GM19035 (cell line): ENCODE measurements around the gene SPRY4.
"Not testable (repeated sequence)": the region's sequence is repeated elsewhere in the genome, so short reads cannot be mapped to it uniquely, and the experiment has no call there.

Experiments
- ATAC-seq: cut with Tn5 transposase; IDR thresholded peaks from one replicate; pipeline ENCODE4 v1.9.1; 2021; ENCODE audit not compliant: unreplicated experiment

Gene SPRY4

DNA sequence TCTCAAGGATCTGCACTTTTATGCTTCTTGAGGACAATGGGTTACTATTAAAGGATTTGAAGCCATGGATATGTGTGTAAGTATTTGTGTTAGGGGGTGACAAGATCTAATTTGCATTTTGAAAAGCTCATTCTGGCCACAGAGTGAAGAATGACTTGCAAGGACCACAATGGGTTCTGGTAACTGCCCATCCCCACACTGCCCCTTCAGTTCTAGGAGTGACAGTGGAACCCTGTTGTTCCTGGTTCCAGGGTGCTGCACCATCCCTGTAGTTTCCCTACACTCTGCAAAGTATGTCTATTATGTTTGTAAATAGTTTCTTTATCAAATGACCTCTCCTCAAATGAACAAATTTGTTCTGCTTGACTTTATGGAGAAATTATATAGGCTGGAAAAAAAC is 9.7 kb upstream of the SPRY4 start:
- no peak for ATAC-seq

DNA sequence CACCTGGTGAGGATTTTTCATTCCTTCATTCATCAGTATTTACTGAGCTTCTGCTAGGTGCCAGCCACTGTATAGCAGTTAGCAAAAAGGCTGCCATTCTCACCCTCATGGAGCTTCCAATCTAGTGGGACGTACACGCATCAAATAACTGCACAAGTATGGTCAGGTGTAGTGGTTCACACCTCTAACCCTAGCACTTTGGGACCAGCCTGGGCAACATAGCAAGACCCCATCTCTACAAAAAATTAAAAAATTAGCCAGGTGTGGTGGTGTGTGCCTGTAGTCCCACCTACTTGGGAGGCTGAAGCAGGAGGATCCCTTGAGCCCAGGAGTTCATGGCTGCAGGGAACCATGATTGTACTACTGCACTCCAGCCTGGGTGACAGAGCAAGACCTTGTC is 8.9 kb upstream of the SPRY4 start:
- ATAC-seq: not testable (repeated sequence)

DNA sequence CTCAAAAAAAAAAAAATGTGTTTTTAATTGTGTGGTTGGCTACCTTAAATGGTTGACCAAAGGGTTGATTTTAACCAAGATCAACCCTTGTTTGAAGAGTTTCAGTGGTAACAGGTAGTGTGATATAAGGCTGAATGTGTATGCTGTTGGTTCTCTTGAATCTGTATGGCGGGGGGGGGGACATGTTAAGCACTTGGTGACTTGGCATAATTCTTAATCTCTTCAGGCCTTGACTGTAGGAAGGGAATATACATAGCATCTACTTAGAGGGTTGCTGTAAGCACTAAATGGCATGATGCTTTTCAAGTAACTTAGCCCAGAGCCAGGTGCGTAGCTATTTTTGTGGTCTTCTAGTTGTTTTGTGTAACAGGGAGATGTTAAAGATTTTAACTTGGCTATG is 5.6 kb upstream of the SPRY4 start:
- ATAC-seq: no peak

DNA sequence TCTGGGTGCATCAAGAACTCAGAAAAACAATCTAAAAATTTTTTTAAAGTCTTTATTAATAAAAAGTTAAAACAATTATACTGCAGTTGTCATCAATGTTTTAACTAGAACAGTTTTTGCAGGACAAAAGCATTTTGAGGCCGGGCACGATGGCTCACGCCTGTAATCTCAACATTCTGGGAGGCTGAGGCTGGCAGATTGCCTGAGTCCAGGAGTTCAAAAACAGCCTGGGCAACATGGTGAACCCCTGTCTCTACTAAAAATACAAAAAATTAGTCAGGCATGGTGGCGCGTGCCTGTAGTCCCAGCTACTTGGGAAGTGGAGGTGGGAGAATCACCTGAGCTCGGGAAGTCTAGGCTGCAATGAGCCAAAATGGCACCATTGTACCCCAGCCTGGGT is 5.2 kb upstream of the SPRY4 start:
- no peak for ATAC-seq

DNA sequence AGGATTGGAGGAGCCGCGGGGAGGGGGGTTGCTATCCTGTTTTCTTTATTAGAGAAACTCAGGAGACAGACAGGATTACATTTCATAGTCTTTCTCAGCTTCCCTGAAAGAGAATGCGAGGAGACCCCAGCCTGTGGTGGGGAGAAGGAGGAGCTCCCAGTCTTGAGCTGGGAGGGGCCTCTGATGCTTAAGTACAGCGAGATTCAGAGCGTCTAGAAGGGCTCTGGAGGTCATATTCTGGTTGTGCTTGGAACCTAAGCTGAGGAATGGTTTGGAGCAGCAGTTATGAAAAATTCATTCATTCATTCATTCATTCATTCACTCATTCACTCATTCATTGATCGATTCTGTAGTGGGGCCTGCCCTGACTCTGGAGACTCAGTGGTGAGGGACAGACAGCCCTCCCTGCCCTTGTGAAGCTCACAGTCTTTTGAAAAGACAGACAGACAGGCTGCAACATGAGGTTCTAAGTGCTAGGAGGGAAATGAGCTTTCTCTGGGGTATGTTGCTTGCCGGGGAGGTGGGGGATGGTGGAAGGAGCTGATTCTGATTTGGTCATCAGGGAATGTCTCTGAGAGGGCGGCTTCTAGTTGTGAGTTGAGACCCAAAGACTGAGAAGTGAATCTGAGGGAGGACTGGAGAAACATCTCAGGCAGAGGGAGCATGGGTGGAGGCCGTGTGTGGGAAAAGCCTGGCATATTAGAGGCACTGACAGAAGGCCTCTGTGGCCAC is 2.5 kb upstream of the SPRY4 start:
- ATAC-seq: no peak

DNA sequence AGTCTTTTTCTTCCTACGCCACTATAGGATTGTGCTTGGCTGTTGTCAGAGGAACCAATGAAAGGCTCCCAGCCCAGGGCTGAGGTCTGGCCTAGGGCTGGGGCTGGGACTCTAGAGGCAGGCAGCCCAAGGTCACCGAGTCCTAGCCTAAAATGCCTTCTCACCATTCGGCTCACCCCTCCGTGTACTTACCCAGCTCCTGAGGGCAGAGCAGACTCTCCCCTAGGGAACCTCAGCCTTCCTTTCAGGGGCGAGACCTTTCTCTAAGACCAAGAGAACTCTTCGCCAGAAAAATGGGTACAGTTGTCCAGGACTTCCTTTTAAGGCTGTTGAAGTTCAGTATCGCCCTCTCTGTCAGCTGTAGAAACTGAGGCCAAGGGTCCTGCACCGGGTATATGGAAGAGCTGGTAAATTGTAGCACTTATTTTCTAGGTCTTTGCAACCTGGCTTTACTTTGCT is 1.7 kb upstream of the SPRY4 start:
- ATAC-seq: no peak

DNA sequence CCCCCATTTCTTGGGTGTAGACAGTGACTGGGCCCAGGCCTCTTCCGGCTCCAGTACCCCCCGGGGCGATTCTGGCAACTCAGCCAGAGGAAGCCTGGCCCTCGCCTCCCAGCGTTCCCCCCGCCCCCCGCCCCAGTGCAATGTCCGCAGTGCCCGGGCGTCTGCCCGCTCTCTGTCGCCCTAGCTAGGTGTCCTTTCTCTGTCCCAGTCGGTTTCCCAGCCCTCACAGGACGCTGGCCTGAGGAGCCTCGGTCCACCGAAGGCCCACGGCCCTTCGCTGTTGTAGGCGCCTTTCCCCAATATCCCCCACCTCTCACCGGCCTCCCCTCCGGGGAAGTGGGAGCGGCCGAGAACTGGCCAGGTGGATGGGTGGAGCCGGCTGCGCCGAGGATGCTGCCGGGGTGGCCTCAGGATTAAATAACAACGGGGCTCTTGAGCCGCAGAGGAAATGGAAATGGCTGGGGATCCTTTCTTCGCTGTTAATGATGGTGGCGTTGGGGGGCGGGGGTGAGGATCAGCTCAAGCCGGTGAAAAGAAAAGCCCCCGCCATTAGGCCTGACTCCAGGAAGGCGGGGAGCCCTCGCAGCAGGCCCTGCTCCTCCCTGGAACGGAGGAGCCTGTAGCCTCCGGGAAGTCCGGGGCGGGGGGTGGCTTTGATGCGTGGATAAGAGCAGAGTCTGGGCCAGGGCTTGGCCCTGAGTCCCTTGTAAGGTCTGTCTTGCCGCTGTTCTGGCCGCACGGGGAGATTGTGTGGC is 1.1 kb upstream of the SPRY4 start:
- ATAC-seq: no peak

DNA sequence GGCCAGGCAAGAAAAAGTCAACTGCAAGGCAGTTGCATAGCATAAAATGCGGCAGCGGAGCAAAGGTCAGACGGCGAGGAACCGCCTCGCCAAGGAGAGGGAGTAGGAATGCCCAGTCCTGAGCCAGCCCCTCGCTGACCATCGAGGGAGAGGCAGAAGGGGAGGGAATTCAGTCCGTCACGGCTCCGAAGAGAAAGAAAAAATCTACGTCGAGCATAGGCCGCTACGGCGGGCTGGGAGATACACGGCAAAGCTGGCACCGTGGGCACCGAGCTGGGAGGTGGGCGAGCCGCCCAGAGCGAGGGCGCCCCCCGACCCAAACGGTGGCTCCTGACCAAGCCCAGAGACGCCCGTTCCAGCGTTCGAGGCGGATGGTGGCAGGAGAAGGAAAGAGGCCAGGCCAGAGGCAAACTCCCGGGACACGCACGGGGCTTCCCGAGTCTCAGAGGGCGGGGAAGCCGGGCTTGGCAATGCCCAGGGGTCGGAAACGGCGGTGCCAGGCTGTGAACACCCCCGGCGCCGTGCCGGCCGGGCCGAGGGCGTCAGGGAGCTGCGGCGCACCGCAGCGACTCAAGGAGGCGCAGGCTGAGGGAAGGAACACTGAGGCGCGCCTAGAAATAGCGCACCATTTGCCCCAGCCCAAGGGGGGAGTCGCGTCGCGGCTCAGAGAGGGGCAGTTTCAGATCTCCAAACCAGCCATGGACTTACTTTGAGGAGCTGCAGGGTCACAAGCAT is 518 bp downstream of the SPRY4 start:
- ATAC-seq: peak; percentile 43

DNA sequence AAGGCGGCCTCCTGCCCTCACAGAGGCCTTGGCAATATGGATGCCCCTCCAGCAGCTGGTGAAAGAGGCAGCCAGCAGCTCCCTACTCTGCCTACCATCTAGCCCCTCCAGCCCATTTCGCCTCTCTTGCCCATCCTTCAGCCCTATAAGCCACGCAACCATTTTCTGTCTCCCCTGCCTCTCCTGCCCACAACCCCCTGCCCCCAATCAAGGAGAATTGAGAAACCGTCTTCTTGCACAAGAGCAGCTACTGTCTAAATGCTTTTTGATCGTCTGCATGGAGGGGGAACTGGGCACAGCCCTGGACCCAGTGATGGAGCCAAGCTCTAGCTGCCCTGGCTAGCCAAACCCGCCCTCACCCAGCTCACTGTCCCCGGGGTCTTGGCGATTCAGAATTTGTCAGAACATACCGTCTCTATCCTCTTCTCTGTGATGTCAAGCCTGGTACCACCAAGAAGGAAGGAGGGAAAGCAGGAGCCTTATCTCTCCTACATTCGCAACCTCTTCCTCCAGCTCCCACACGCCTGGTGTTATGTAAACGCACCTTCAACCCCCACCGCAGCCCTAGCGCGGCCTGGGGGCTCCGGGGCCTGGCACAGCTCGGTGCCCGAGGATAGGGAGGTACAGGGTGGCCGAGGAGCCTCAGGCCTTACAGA is 1.2 kb downstream of the SPRY4 start:
- ATAC-seq: no peak

DNA sequence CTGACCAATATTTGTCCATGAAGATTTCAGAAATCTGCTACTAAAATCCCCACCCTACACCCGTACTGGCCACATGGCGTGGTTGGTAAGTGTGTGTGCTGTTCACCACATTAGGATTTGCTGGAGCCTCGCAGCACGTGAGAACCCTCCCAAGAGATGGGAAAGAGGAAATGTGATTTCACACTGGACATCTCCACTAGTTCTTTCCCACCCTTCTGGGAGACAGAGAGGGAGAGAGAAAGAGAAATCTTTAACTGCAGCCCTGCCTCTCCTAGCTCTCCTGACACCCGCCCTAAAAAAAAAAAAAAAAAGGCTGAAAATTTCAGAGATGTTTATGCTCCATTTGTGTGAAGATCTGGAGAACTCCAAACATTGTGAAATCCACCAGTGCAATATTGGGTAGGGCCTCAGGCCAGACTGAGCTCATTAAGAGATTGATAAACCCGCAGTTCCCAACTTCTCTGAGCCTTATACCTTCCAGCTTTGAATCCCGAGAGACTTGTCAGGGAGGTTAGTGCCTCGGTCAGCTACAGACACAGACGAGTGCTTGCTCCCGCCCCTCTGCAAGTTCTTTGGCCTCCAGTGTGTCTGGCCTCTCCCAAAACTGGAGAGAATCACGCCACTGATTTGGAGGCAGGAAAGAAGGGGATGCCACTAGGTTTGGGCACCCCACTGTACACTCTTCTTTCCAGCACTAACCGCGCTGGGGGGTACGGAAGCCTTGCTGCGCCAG is 1.9 kb downstream of the SPRY4 start:
- ATAC-seq: no peak

DNA sequence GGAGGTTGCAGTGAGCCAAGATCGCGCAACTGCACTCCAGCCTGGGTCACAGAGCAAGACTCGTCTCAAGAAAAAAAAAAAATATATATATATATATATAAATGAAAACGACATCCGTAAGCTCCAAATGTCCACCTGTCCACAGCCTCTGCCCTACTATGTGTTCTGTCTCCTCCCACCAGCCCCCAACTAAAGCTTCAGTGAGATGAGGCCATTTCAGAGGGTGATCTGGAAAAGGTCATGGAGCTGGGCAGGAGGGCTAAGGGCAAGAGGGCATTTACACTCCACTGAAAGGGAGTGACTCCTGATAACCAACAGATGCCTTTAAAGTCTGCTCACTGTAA is 2.4 kb downstream of the SPRY4 start:
- ATAC-seq: no peak

DNA sequence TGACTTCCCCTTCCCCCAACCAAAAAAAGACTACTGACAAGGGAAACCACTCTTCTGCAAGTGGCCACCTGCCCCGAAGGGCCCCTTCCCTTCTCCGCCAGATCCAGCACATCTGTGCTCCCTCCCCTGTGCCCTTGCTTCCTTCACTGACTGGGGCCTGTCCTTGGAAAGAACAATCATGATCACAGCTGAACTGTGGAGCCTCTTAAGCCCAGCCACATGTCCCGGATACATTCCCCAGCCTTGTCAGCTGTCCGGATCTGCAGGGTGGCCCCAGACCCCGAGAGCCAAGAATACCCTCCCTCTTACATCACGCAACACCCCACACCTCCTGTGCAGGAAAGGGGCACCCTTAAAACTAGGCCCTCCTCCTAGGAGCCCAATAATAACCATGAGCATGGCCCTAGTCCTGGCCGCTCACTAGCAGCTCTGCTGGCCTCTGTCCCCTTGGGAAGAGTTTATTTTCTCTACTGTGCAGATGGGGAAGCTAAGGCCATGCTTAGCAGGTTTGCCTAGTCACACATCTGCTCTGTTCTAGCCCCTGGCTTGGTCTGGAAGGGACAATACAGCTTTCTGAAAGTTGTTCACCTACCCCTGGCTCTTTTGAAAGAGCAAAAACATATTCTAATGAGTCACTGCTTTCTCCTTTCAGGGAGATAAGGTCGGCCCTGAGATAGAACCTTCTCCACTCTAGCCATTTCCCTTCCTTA is 3.8 kb downstream of the SPRY4 start:
- no peak for ATAC-seq

DNA sequence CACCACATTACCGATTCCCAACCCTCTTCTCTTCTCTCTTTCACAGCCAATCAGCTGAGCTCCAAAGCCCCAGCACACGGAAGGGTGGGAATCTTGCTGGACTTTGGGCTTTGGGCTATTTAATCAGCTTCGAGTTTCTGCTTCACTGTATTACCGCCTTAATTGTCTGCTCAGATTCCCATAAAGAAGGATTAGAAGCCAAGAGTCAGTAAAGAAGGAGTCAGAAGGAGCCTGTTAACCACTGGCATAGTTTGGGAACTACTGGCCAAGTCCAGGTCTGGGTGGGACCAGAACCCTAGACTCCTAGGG is 4.4 kb downstream of the SPRY4 start:
- no peak for ATAC-seq

DNA sequence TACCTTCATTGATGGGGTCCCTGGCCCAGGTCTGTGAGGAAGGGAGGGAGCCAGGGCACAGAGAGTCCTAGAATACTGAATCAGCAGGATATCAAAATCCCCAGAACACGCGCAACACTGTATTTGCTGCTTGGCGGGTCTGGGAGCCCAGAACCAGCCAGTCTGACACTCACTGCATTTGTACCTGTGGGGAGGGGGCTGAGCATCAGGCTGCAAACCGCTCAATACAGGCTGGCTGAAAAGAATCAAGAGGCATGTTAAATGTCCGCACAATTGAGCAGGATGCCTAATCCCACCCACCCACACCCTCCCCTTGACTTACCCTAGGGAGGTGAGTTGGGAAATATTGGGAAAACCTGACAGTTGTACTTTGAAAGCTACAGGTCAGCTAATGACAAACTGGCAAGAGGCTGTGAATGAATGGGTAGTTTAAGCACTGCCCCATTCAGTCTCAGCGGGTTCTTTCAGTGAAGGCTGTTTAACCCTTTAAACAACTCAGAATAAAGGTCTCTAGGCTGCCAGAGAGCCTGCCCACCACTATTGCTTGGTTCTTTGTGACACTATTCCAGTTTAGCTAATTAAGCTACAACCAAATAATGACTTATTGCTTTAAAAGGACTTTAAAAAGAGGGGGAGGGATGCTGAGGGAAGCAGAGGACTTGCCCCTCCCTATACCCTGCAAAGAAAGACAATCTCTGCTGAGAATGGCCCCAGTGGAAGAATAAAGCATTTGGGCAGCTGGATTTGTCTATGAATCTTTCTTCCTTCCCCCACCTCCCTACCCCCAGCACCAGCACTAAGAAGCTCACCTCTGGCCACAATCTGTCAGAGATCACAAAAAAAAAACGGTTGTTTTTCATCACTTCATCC is 5.0 kb downstream of the SPRY4 start:
- ATAC-seq: no peak

DNA sequence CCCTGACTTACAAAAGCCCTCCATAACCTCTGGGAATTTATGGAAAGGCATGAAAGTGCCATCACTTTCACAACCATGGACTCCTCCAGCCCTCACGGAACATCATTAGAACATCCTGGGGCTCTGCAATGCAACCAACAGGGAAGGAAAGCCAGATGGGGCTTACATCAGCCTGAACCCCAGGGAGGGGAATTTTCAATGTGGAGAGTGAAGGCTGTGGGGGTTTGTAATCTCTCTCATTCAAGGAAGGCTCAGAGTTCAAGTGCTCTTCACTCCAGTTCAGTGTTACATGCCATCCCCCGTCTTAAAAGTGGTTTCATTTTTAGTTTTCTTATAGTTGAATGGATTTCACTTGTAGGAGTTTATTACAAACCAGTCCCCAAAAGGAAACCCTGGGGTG is 5.7 kb downstream of the SPRY4 start:
- ATAC-seq: no peak

DNA sequence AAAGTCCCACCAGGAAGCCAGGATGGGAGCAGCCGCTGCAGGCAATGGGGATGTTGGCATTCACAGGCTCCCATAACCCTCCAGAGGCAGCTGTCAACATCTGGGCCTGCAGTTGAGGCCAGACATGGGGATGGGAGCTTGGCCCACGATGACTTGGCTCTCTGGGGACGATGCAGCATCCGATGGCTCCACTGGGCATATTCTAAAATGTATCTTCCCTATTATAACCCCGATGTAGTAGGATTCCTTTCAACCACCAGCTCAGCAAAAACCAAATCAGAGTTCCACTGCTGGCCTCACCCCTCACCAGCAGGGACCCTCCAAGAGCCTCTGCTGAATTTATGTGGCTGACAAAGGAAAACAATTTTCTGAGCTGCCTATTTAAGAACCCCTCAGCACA is 7.1 kb downstream of the SPRY4 start:
- no peak for ATAC-seq

DNA sequence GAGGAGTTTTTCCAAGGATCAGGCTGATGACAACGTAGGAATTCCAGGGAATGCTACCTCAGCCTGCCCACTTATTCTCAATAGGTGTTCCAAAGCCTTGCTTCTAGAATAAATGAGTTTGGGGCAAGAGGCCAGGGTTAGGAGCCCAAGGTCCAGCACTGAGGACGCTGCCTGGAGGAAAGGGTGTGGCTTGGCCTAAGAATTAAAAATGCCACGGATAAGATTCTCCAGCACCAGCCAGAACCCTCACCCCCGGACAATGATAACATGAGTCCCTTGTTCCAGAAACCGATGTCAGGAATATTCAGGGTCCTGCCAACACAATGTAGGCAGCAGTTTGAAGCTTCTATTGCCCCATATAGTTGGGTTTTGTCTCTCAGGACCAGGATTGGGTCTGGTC is 7.6 kb downstream of the SPRY4 start:
- no peak for ATAC-seq

DNA sequence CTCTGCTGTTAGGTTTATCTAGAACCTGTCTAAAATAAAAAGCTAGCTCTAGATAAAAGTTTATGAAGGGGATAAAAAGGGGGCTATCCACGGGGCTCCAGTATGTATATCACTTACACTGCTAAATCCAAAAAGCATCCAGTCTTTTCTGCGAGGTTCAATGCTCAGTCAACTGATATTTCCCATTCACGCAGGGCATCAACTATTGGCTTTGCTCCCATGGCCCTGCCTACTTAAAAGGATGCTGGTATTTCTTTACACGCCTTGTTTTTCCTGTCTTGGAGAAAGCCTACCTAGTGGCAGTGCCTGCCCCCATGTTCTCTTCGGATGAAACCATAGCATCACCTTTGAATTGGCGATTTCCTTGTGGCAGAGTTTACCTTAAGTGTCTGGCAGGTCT is 8.1 kb downstream of the SPRY4 start:
- ATAC-seq: no peak

DNA sequence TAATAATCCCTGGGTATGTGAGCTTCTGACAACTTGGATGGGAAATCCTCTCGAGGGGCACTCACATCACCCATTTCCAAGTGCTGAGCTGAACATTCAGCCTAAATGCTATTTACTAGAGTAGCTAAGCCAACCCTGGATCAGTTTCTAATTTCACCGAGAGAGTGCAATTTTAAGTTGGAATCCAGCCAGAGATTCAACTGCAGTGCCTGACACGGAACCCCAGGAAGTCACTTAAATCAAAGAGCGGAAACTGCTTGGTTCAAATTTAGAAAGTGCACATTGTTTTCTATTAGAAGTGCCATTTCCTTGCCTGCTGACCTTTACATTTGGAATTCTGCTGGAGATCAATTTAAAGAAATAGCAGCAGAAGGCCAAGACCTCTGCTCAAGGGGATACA is 8.8 kb downstream of the SPRY4 start:
- ATAC-seq: no peak
